Stimulated activated CD8-positive, alpha-beta memory T cell treated with anti-CD3 and anti-CD28 coated beads, Interleukin-12 subunit alpha, Interleukin-12 subunit beta, amount 100 ng/mL, for 24 hours (primary cell): ENCODE results near the gene DNAH14.
"Not testable (repeated sequence)": the region's sequence is repeated elsewhere in the genome, so short reads cannot be mapped to it uniquely, and the experiment has no call there.

ENCODE experiments used
- DNase-seq: peaks from one replicate; pipeline ENCODE4 v3.0.0-alpha.2; 2020; ENCODE audit errors: extremely low read depth

Gene DNAH14

DNA sequence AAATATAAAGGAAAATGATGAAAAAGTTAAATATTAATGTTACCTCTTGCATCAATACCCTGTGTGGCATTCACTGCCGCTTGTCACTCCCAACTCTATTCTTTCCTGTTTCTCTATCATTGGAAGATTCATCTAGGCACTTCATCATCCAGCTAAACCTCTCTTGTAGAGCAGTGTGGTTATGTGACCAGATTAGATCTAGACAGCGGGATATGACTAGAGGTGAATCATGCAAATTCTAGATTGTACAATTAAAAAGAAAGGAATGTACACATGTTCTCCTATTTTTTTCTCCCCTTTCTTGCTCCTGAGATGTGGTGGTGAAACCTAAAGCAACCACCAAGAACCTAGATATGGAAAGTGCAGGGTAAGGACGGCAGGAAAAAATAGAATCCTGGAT lies 324.3 kb downstream of the DNAH14 start:
- no peak for DNase-seq

DNA sequence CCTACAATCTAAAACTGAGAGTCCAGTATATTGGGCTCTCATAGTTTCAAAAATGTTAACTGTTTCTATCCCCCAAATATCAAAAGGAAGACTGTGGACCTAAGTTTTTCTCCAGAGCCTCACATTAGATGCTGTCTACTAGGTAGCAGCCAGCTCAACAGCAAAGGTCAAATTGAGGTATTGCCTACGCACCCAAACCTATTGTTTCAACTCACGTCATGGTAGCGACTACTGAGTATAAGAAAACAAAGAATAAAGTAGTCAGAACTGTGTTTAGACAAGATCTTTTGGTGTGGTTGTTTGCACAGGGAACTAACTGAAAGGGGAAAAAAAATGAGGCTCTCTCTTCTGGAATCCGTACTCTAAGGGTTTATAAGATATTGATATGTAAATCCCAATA lies 325.2 kb downstream of the DNAH14 start:
- no peak for DNase-seq

- DNase-seq = no peak
These were observed 327.6 kb downstream of the DNAH14 start for GRCh38 chr1:225257081-225257480.

GRCh38 chr1:225258811-225259210 lies 329.3 kb downstream of the DNAH14 start:
- no peak for DNase-seq

- no peak for DNase-seq
These were observed 330.1 kb downstream of the DNAH14 start for GRCh38 chr1:225259542-225259941.

GRCh38 chr1:225260319-225260718 lies 330.8 kb downstream of the DNAH14 start:
- no peak for DNase-seq

GRCh38 chr1:225277445-225277844 lies 348.0 kb downstream of the DNAH14 start:
- DNase-seq = no peak

DNA sequence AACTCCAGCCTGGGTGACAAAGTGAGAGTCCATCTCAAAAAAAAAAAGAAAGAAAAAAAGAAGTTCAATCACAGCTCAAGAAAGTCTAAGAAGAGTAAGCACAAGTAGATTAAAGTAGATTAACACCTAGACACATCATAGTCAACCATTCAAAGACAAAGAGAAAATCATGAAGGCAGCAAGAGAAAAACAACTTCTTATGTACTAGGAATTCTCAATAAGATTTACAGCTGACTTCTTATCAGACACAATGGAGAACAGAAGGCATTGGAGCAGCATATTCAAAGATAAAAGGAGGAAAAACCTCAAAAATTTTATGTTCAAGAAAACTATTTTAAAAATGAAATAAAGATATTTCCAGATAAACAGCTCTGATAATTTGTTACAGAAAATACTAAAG lies 351.1 kb downstream of the DNAH14 start:
- DNase-seq = no peak

DNA sequence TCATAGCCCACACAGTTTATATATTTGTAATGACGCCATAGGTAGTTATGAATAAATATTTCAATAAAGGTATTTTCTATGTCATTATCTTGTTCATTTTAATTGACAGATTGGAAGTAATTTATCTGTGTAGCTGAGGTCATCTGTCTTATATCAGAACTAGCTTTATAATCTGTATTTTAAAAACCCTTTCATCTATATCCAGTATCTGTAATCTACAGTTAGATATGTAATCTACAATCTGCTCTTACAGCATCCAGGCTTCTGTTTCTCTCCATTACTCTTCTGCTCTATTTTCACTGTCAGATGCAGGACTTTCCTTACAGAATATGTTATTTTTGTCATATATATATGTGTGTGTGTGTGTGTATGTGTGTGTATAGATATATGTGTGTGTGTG lies 360.8 kb downstream of the DNAH14 start:
- no peak for DNase-seq

GRCh38 chr1:225299624-225300023 lies 370.1 kb downstream of the DNAH14 start:
- no peak for DNase-seq

DNA sequence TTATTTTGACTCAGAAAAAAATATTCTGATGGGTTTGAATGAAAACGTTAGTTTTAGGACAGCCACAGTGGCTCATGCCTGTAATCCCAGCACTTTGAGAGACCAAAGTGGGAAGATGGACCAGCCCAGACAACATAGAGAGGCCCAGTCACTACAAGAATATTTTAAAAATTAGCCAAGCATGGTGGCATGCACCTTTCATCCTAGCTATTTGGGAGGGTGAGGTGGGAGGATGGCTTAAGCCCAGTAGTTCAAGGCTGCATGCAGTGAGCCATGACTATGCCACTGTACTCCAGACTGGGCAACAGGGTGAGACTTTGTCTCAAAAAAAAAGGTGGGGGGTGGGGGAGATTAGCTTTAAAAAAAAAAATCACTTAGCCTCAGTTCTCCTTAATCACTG lies 370.9 kb downstream of the DNAH14 start:
- no peak for DNase-seq

DNA sequence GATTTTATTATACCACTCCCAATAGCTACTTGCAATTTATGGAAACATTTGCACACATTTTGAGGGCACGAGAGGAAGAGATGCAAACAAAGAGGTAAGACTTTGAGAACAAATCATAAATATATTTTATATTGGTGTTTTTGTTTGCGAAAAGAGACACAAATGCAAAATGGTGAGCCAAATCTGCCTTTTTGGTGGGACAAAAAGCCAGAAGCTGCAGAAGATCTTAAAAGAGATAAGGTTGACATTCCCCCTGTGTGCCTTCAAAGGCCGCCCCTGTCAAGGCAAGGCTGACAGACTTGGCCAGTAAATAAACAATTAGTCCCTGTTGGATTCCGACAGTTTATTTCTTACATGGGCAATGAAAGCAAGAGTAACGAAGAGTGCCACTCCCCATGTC lies 375.5 kb downstream of the DNAH14 start:
- no peak for DNase-seq

- DNase-seq = not testable (repeated sequence)
These were observed 381.1 kb downstream of the DNAH14 start for GRCh38 chr1:225310544-225310943.

DNA sequence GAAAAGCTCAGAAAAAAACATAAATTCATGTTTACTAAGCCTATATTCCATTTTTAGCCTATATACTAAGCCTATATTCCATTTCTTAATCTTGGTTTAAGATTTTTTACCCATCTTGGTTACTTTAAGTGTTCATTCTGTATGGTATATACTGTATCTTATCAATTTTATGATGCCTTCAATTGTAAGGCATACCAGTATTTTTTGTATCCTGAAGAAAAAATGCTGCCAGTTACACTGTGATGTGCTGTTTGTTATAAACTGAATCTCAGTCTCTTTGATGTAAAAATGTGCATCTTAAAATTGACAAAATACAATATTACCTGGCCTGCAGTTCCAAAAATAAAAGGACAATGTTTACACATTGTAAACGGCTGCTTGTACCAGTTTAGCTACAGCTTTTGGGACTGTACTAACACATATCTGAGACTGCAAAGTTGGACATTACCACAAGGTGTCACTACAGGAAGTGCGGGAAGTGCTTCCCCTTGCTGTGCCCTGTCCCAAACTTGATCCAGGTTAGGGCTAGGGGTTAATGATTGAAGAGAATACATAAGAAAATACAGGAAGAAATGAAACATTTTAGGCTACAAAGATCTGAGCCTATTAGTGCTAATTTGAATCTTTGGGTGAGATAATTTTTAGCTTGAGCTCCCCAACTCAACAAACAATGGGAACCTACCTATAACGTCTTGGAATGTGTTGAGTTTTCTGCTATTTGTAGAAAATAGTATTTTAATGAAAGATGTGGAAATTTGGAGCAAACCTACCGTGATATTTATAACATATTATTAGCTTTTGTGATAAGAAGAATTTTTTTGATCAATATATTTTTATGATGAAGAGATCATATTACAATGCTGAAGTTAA lies 389.5 kb downstream of the DNAH14 start:
- no peak for DNase-seq

DNA sequence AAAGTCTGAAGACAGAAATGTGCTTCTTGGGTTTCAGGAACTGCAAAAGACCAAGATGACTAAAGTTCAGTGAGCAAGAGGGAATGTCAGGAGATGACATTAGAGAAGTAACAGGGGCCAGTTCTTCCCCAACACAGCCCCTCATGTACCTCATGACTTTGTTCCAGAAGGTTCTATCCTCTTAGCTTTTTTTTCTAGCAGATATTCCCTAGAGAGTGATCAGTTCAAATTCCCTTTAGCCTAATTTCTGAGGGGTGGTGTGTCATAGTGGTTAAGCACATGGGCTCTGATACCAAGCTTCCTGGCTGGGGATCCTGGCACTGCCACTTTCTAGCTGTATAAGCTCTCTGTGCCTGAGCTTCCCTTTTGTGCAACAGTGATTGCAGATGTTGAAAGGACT lies 390.4 kb downstream of the DNAH14 start:
- DNase-seq = no peak

GRCh38 chr1:225321784-225322183 lies 392.3 kb downstream of the DNAH14 start:
- DNase-seq = no peak

GRCh38 chr1:225329041-225329440 lies 399.6 kb downstream of the DNAH14 start:
- no peak for DNase-seq

- not testable (repeated sequence) for DNase-seq
These were observed 400.5 kb downstream of the DNAH14 start for GRCh38 chr1:225329996-225330395.

DNA sequence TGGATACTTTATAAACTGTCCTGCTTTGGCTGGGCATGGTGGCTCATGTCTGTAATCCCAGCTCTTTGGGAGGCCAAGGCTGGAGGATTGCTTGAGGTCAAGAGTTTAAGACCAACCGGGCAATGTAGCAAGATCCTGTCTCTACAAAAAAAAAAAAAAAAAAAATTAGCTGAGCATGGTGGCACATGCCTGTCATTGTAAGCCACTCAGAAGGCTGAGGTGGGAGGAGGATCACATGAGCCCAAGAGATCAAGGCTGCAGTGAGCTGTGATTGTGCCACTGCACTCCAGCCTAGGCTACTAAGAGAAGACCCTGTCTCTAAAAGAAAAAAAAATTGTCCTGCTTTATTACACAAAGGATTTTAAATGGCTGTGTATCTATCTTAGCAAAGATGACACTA lies 403.2 kb downstream of the DNAH14 start:
- DNase-seq = no peak

DNA sequence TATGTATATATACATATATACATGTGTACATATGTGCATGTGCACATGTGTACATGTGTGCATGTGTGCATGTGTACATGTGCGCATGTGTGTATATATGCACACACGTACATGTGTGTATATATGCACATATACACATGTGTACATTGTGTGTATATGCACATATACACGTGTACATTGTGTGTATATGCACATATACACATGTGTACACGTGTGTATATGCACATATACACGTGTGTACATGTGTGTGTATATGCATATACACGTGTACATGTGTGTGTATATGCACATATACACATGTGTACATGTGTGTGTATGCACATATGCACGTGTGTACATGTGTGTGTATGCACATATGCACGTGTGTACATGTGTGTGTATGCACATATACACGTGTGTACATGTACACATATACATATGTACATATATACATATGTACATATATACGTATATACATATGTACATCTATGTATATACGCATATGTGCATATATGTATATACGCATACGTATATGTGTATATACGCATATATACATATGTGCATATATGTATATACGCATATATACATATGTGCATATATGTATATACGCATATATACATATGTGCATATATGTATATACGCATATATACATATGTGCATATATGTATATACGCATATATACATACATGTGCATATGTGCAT lies 405.8 kb downstream of the DNAH14 start:
- DNase-seq = not testable (repeated sequence)

DNA sequence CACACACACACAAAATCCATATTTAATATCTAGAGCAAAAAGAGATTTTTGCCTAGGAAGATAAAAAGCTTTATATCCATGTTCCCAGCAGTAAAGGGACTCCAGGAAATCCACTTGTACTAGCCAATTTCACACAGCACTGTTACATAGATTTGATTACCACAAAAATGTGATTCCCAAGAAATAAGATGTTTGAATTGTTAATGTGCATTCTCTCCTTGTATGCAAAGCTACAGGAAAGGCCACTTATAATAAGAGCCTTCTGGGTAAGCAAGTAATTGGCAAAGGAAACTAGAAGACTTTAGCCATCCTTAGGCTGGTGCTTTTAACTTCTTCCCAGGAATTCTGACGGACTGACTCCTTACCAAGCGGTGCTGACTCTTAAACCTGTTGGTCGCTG lies 409.1 kb downstream of the DNAH14 start:
- no peak for DNase-seq

- no peak for DNase-seq
These were observed 412.2 kb downstream of the DNAH14 start for GRCh38 chr1:225341642-225342041.

GRCh38 chr1:225342695-225343094 lies 413.2 kb downstream of the DNAH14 start:
- DNase-seq = no peak
